Middle frontal gyrus (tissue), 1 donor: ENCODE measurements around the gene TMEM185B.

Experiments
- DNase-seq: peaks from one replicate; pipeline ENCODE4 v3.0.0-alpha.2; 2015; ENCODE audit warnings: low spot score; ENCODE audit errors: extremely low spot score

Gene TMEM185B

GRCh38 chr2:120231974-120232635 lies 8.9 kb upstream of the TMEM185B start:
- no peak for DNase-seq

DNA sequence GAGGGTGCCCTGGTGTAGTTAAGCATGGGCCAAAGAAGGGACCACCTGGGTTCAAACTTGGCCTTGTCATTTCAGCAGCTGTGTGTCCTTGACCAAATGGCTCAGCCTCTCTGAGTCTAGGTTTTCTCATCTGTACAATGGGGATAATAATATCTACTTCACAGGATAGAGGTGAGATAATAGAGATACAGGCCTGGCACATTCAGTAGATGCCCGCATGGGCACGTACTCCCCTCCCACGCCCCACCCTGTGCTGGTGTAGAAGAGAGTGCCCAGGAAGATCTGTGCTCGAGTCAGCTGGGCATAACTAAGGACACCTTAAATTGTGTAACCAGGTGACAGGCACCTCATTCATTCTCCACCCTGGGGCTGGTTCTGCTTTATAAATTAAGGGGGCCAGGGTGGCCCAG lies 8.4 kb upstream of the TMEM185B start:
- DNase-seq = no peak

- DNase-seq = no peak
These were observed 7.6 kb upstream of the TMEM185B start for GRCh38 chr2:120230515-120231471.

GRCh38 chr2:120229341-120229740 lies 6.1 kb upstream of the TMEM185B start:
- DNase-seq = no peak

DNA sequence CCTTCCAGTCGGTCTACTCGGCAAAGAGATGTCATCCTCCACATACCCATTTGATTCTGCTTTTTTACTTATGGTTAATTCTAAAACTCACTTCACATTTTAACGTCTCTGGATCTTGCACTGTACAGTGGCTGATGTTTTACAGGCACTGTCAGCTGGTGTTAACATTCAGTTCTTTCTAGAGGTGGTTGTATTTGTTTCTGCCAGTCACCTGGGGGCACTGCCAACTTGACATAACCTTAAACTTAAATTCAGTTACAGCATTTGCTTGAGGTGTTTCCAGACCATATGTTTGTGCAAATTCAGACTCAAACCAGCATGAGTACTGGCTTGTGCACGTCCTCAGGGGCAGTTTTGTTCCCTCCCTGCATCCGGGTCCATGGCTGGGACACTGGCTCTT lies 5.3 kb upstream of the TMEM185B start:
- no peak for DNase-seq

DNA sequence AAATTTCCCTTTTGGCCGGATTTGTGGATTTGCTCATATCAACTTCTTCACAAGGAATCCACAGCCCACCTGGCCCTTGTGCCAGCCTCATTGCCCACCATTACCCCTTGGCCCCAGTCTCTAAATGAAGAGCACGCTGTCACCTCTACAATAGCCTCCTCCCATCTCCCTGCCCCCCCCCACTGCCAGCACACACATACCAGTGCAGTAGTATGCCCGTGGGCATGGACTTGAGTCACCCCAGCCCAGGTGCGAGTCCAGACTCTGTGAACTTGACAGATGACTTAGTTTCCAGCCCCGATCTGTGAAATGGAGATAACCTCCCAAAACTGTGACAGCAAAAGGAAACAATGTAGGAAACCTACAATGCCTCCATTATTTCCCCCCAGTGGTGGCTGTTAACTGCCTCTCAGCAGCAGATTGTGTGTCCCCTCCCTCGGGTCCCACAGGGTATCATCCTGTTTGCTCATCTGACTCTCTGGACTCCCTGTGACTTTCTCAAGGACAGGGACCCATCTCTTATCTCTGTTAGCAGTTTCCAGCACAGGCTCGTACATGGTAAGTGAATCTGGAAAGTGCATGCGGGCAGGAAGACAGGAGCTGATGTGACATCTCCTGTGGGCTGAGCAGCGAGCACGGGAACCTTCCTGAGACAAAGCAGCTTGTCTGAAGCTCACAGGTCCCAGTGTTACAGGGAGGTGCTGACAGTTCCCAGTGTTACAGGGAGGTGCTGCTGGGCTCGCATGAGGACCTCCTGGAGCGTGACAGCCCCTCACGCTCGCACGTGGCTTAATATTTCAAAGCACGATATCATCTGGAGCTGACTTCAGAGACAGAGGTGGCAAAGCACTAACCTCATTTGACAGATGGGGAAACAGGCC lies 4.2 kb upstream of the TMEM185B start:
- DNase-seq = no peak

DNA sequence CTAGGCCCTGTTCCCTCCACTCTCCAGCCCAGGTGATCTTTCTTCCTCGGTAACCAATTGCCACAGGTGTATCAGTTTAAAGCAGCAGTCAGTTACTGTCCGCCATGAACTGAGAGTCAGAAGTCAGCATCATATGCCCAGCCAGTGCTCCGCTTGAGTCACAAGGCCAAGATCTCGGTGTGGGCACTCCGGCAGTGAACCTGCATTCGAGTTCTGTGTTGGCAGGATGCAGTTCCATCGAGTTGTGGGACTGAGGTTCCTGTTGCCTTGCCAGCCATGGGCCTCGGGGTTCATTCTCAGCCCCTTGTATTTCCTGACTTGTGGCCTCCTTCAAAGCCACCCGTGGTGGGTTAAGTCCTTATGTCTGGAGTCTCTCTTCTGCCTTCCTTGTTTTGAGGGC lies 3.1 kb upstream of the TMEM185B start:
- no peak for DNase-seq

DNA sequence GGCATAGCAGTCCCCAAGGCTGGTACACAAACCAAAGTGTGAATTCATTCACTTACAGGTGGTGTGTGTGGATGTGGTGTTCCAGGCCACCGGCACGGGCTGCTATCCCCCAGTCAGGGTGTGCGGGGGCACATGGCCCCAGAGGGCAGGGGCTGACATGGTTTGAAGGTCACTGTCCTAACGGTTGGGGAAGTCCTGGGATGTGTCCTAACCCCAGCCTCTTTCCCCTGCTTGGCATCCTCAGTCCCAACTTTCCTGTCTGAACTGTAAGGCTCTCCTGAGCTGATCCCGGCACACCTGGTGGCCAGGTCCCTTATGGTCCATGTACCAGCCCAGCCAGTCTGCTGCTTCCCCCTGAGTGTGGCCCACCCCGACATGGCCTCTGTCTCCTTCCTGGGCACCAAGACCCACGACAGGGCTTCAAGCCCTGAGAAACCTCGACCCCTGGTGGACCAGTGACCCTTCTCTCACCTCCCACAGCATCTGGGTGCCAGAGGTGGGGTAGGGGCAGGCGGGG lies 2.4 kb upstream of the TMEM185B start:
- no peak for DNase-seq

GRCh38 chr2:120224735-120225548 lies 1.7 kb upstream of the TMEM185B start:
- no peak for DNase-seq

DNA sequence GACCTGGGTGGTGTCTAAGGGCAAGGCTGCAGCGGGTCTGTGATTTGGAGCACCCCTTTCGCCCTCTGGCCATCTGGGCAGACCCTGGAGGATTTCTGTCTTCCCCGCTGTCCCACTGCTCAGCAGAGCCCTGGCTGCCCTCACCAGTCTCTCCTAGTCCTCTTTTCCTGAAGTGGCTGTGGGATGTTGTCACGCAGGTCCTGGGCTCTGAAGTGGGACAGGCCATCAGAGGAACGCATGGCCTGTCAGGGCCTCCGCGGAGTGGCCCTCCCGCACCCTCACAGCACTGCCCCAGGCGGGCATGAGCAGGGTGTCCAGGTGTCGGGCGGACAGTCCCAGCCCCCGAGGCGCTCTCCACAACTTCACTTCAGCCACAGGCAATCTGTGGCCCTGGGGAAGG lies 1.1 kb upstream of the TMEM185B start:
- no peak for DNase-seq

DNA sequence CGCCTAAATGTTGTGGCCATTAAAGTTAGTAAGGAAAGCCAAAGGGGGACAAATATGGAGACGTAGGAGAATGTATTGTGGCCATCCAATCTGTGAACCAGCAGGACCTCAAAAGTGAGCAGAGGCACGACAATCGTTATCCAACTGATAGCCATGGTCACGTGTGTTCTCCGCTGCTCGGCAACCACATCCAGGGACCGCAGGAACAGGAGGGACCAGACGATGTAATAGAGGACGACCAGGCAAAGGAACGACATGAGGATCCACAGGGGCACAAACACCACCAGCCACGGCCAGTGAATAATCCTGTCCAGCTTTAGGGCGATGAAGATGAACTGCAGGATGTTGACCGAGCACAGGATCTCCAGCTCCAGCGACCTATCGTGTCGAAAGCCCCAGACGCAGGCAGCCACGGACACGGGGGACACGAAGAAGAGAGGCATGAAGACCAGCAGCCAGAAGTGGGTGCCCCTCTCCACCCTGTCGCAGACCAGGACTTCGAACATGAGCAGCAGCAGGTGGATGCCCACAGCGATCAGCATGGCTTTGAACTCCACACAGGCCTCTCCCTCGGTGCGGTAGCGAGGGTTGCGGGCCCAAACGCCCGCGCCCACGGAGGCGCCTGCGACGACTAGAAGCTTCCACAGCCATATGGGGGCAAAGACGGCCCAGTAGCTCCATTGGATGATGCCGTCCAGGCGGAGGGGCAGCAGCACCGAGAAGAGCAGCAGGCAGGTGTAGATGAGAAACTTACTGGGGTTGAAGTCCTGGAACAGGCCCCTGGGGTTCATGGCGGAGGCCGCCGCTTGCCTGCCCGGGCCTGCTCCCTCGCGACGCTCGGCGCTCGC lies 790 bp downstream of the TMEM185B start:
- DNase-seq = no peak

DNA sequence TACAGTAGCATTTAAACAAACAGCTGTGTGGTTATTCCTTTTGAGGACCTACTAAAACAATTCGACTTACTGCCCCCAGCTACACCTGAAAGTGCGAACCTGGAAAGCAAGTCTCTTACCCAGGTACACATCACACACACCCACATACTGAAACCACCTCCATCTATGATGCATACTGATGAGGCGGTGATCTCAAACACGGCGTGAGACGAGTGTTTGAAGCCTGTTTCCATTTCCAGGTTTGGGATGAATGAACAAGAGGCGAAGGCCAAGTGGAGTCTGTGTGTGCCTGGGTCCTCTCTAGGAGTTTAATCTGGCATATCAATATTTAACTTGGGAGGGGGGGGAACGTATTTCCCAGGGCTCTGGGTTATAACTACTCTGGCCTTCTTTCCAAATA lies 1.6 kb downstream of the TMEM185B start:
- DNase-seq = no peak

DNA sequence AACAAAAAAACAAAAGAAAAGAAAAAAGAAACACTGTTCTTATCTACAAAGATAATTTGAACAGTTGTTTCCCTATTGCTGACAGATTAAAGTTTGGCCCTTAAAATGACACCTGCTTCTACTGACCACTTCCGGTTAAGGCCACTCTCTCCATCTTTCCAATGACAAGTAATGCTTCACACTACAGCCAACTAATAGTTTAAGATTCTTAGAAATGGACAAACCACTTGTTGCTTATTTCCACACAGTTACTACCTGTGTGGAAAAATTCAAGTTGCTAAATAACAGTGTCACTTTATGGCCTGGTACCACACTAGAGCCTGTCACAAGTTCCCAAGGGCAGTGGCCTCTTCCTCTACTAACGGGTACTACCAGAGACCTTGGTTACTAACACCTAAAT lies 2.4 kb downstream of the TMEM185B start:
- DNase-seq = no peak

DNA sequence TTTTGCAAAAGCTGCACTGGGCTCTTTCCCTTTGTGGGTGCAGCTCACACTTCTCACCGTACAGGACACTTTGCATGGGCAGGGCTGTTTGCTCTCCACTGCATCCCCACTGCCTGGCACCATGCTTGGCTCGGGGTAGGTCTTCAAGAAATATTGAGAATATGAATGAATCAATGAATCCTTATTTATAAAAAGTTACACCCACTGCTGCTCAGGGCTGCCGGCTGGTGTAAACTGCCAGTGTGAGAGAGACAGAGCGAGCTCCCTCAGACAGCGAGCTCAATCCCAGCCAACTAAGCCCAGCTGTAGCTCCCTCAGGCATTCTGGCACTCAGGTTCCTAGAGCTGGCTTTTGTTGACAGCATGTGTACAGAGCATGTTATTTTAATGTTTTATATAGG lies 3.4 kb downstream of the TMEM185B start:
- DNase-seq = no peak

GRCh38 chr2:120219291-120219690 lies 3.9 kb downstream of the TMEM185B start:
- DNase-seq = no peak

- DNase-seq = no peak
These were observed 5.0 kb downstream of the TMEM185B start for GRCh38 chr2:120218181-120218580.

DNA sequence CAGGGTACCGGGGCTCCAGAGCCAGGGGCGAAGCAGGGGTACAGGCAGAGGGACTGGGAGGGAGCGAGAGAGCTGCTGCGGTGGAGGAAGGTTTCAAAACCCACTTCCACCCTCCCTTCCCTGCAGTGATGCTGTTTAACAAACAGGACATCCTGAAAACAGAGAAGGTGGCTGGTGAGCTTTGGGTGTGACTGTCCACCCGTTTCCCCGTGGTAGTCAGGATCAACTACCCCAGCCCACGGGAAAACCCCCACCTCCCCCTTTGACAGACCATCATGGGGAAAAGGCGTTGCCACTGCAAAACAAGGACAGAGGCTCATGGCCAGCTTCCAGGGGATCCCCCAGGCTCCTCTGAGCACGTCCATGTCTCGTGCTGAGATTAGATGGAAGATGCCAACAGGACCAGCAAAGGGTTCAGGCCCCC lies 12.9 kb downstream of the TMEM185B start:
- no peak for DNase-seq

GRCh38 chr2:120209427-120210269 lies 13.6 kb downstream of the TMEM185B start:
- no peak for DNase-seq
